Activated CD4-positive, CD25-positive, alpha-beta regulatory T cell treated with anti-CD3 and anti-CD28 coated beads, Interleukin-2, amount 50 U/mL, for 72 hours (primary cell): ENCODE results near the gene LRRC15.

ENCODE experiments used
- DNase-seq: peaks from one replicate; pipeline ENCODE4 v3.0.0; 2021

The LRRC15 gene

GRCh38 chr3:194369522-194370279 lies at the start of gene LRRC15:
Gene LRRC15, minus strand, starts transcription at chr3:194369743. Its CDS starts 8,700 bp downstream, at chr3:194361043.
- no peak for DNase-seq

- DNase-seq, result no peak
Measured at GRCh38 chr3:194418671-194419070, 49.1 kb upstream of the LRRC15 start.

- DNase-seq, result no peak
Measured at GRCh38 chr3:194407423-194407822, 37.9 kb upstream of the LRRC15 start.

GRCh38 chr3:194405766-194406165 lies 36.2 kb upstream of the LRRC15 start:
- DNase-seq, result no peak

GRCh38 chr3:194404365-194405140 lies 35.0 kb upstream of the LRRC15 start:
- DNase-seq, result no peak

GRCh38 chr3:194401868-194402329 lies 32.4 kb upstream of the LRRC15 start:
- no peak for DNase-seq

- DNase-seq, result no peak
Measured at GRCh38 chr3:194401346-194401745, 31.8 kb upstream of the LRRC15 start.

- no peak for DNase-seq
Measured at GRCh38 chr3:194399874-194400411, 30.4 kb upstream of the LRRC15 start.

GRCh38 chr3:194399166-194399565 lies 29.6 kb upstream of the LRRC15 start, which contains the start of gene GP5:
Gene GP5, minus strand, starts transcription at chr3:194399266. Its CDS starts 984 bp downstream, at chr3:194398282.
- no peak for DNase-seq

- no peak for DNase-seq
Measured at GRCh38 chr3:194397757-194398312, 28.3 kb upstream of the LRRC15 start.

- peak; percentile 44 for DNase-seq
Measured at GRCh38 chr3:194396859-194397756, 27.6 kb upstream of the LRRC15 start.

- no peak for DNase-seq
Measured at GRCh38 chr3:194396539-194396858, 27.0 kb upstream of the LRRC15 start.

GRCh38 chr3:194395778-194396538 lies 26.4 kb upstream of the LRRC15 start:
- DNase-seq, result no peak

GRCh38 chr3:194395212-194395611 lies 25.7 kb upstream of the LRRC15 start:
- no peak for DNase-seq

GRCh38 chr3:194392576-194392975 lies 23.0 kb upstream of the LRRC15 start:
- DNase-seq, result no peak

GRCh38 chr3:194390835-194391234 lies 21.3 kb upstream of the LRRC15 start:
- DNase-seq, result no peak

- DNase-seq, result no peak
Measured at GRCh38 chr3:194389269-194389668, 19.7 kb upstream of the LRRC15 start.

GRCh38 chr3:194387926-194388418 lies 18.4 kb upstream of the LRRC15 start:
- DNase-seq, result no peak

- DNase-seq, result no peak
Measured at GRCh38 chr3:194387276-194387675, 17.7 kb upstream of the LRRC15 start.

GRCh38 chr3:194386648-194387047 lies 17.1 kb upstream of the LRRC15 start:
- DNase-seq, result no peak

- no peak for DNase-seq
Measured at GRCh38 chr3:194386066-194386465, 16.5 kb upstream of the LRRC15 start.
